ENCODE data around the gene ERLIN1. TPM values are rescaled to one million over a fixed set of nuclear protein-coding genes. Genes with fewer than 3 reads are reported as not detected.
"Not testable (repeated sequence)": the region's sequence is repeated elsewhere in the genome, so short reads cannot be mapped to it uniquely, and the experiment has no call there.

Gene ERLIN1
- total RNA-seq, 1 donor from 2014 or later, result 15.0 TPM

- no peak for DNase-seq (ENCODE audit: low read depth)
Observed at GRCh38 chr10:100135486-100135885, 50.3 kb downstream of the ERLIN1 start.

- DNase-seq (ENCODE audit: low read depth), result peak; percentile 36
Observed at GRCh38 chr10:100133801-100134200, 52.0 kb downstream of the ERLIN1 start.

GRCh38 chr10:100132427-100132826 is 53.4 kb downstream of the ERLIN1 start:
- DNase-seq (ENCODE audit: low read depth), result no peak

- no peak for DNase-seq (ENCODE audit: low read depth)
Observed at GRCh38 chr10:100131571-100131970, 54.3 kb downstream of the ERLIN1 start.

GRCh38 chr10:100130831-100131230 is 55.0 kb downstream of the ERLIN1 start:
- DNase-seq (ENCODE audit: low read depth), result peak; percentile 93

GRCh38 chr10:100129424-100129823 is 56.4 kb downstream of the ERLIN1 start:
- DNase-seq (ENCODE audit: low read depth), result no peak

- no peak for DNase-seq (ENCODE audit: low read depth)
Observed at GRCh38 chr10:100128951-100129350, 56.9 kb downstream of the ERLIN1 start.

GRCh38 chr10:100125335-100125734 is 60.5 kb downstream of the ERLIN1 start:
- not testable (repeated sequence) for DNase-seq (ENCODE audit: low read depth)

- no peak for DNase-seq (ENCODE audit: low read depth)
Observed at GRCh38 chr10:100124097-100124496, 61.7 kb downstream of the ERLIN1 start.

- DNase-seq (ENCODE audit: low read depth), result no peak
Observed at GRCh38 chr10:100122780-100123179, 63.0 kb downstream of the ERLIN1 start.

- no peak for DNase-seq (ENCODE audit: low read depth)
Observed at GRCh38 chr10:100120550-100120949, 65.3 kb downstream of the ERLIN1 start.

- no peak for DNase-seq (ENCODE audit: low read depth)
Observed at GRCh38 chr10:100119726-100120125, 66.1 kb downstream of the ERLIN1 start.

GRCh38 chr10:100114976-100115770 is 70.7 kb downstream of the ERLIN1 start:
- DNase-seq (ENCODE audit: low read depth), result peak; percentile 28

- DNase-seq (ENCODE audit: low read depth), result no peak
Observed at GRCh38 chr10:100114460-100114859, 71.4 kb downstream of the ERLIN1 start.

- DNase-seq (ENCODE audit: low read depth), result no peak
Observed at GRCh38 chr10:100109670-100110069, 76.2 kb downstream of the ERLIN1 start.

GRCh38 chr10:100106865-100107264 is 79.0 kb downstream of the ERLIN1 start:
- no peak for DNase-seq (ENCODE audit: low read depth)

GRCh38 chr10:100104300-100104699 is 81.5 kb downstream of the ERLIN1 start:
- no peak for DNase-seq (ENCODE audit: low read depth)

GRCh38 chr10:100103581-100103980 is 82.2 kb downstream of the ERLIN1 start:
- DNase-seq (ENCODE audit: low read depth), result no peak

GRCh38 chr10:100101192-100102076 is 84.4 kb downstream of the ERLIN1 start:
- DNase-seq (ENCODE audit: low read depth), result peak; percentile 6

GRCh38 chr10:100100651-100101184 is 85.1 kb downstream of the ERLIN1 start:
- DNase-seq (ENCODE audit: low read depth), result peak; percentile 56

Measured in myocyte (in vitro differentiated cells).